ENCODE data around the gene CHRNB2. TPM values are rescaled to one million over a fixed set of nuclear protein-coding genes. Genes with fewer than 3 reads are reported as not detected.
"Not testable (repeated sequence)": the region's sequence is repeated elsewhere in the genome, so short reads cannot be mapped to it uniquely, and the experiment has no call there.

The CHRNB2 gene
- 1 to 10 TPM in 2 of 12 donors, under 1 TPM in 8, not detected in 2; 0.10 to 2.1 (median 0.19) TPM for polyA plus RNA-seq (ENCODE audit: insufficient read length in 12 of 12)
- long read RNA-seq, donor 1: 0 reads
- long read RNA-seq, donor 2: 0 reads
- long read RNA-seq, donor 3: 0 reads
- long read RNA-seq, donor 4: 0 reads
- long read RNA-seq, donor 5: 0 reads
- long read RNA-seq, donor 6: 0 reads
- long read RNA-seq, donor 7: 0 reads
- long read RNA-seq, donor 8: 0 reads
- long read RNA-seq, donor 9: 0 reads
- long read RNA-seq, donor 10: 0 reads
- long read RNA-seq, donor 11: 0 reads

- no peak for DNase-seq
Observed at GRCh38 chr1:154567386-154568156, at the start of gene CHRNB2. CHRNB2 (plus strand) TSS chr1:154567778; CDS start chr1:154568045, 267 bp downstream.

GRCh38 chr1:154519591-154519991 is 48.0 kb upstream of the CHRNB2 start:
- DNase-seq: no peak

- DNase-seq: no peak
Observed at GRCh38 chr1:154520333-154520732, 47.2 kb upstream of the CHRNB2 start.

GRCh38 chr1:154521695-154522094 is 45.9 kb upstream of the CHRNB2 start:
- no peak for DNase-seq

- DNase-seq: no peak
Observed at GRCh38 chr1:154524881-154525280, 42.7 kb upstream of the CHRNB2 start.

- DNase-seq: no peak
Observed at GRCh38 chr1:154527192-154527591, 40.4 kb upstream of the CHRNB2 start.

GRCh38 chr1:154529308-154529707 is 38.3 kb upstream of the CHRNB2 start:
- no peak for DNase-seq

- not testable (repeated sequence) for DNase-seq
Observed at GRCh38 chr1:154531950-154532349, 35.6 kb upstream of the CHRNB2 start.

GRCh38 chr1:154533952-154534844 is 33.4 kb upstream of the CHRNB2 start:
- no peak for DNase-seq

- DNase-seq: no peak
Observed at GRCh38 chr1:154536570-154536969, 31.0 kb upstream of the CHRNB2 start.

- no peak for DNase-seq
Observed at GRCh38 chr1:154539486-154540483, 27.8 kb upstream of the CHRNB2 start.

- no peak for DNase-seq
Observed at GRCh38 chr1:154541231-154541630, 26.3 kb upstream of the CHRNB2 start.

- DNase-seq: no peak
Observed at GRCh38 chr1:154546264-154547063, 21.1 kb upstream of the CHRNB2 start.

GRCh38 chr1:154547105-154547732 is 20.4 kb upstream of the CHRNB2 start:
- DNase-seq: no peak

- no peak for DNase-seq
Observed at GRCh38 chr1:154548028-154548427, 19.6 kb upstream of the CHRNB2 start.

- DNase-seq: no peak
Observed at GRCh38 chr1:154549202-154549770, 18.3 kb upstream of the CHRNB2 start.

GRCh38 chr1:154550070-154550469 is 17.5 kb upstream of the CHRNB2 start:
- DNase-seq: no peak

GRCh38 chr1:154550657-154551056 is 16.9 kb upstream of the CHRNB2 start:
- DNase-seq: no peak

GRCh38 chr1:154551474-154551873 is 16.1 kb upstream of the CHRNB2 start:
- DNase-seq: no peak

Data from muscle of arm (tissue), 14 donors.